ENCODE measurements around the gene RDH13. TPM values are rescaled to one million over a fixed set of nuclear protein-coding genes. Genes with fewer than 3 reads are reported as not detected.
A peak's percentile ranks its signal among the peaks of the same experiment; 100 is the strongest.
"Not testable (repeated sequence)": the region's sequence is repeated elsewhere in the genome, so short reads cannot be mapped to it uniquely, and the experiment has no call there.

The RDH13 gene, protein sequence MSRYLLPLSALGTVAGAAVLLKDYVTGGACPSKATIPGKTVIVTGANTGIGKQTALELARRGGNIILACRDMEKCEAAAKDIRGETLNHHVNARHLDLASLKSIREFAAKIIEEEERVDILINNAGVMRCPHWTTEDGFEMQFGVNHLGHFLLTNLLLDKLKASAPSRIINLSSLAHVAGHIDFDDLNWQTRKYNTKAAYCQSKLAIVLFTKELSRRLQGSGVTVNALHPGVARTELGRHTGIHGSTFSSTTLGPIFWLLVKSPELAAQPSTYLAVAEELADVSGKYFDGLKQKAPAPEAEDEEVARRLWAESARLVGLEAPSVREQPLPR
- 2.8 and 5.3 TPM in 2 replicates for total RNA-seq (2014; rRNA removed; shearing (Covaris generic))

- peak; percentile 86 for DNase-seq (ENCODE audit: low read depth)
Observed at GRCh38 chr19:55062735-55063491, at the start of gene RDH13. RDH13 (minus strand) TSS chr19:55063148; CDS start chr19:55063032, 116 bp downstream.

- no peak for DNase-seq (ENCODE audit: low read depth)
Observed at GRCh38 chr19:55112246-55112776, 49.4 kb upstream of the RDH13 start.

DNA sequence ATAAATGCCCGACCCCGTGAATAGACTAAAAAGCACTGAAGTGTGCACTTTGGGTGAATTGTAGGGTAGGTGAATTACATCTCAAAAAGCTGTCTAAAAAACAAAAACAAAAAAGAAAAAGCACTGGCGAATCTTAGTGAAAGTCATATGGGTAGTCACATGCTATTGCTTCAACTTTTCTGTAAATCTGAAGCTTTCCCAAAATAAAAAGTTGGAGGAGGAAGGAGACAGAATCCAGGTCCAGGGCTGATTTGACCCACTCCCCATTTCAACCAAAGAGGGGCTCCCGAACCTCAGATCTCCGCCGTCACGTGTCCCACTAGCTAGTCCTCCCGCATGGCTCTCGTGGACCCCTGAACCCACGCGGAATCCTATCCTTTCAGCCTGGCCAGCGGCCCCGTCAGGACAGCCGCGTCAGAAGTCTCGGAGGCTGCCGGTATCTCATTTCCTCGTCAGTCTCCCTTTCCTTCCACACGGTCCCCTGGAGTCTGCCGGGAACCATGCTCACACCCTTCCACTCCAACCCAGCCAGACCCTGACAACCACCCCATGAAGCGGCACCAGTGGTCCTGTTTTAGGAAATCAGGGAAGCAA, 48.4 kb upstream of the RDH13 start:
- no peak for DNase-seq (ENCODE audit: low read depth)

GRCh38 chr19:55109527-55110291, 46.8 kb upstream of the RDH13 start:
- no peak for DNase-seq (ENCODE audit: low read depth)

DNA sequence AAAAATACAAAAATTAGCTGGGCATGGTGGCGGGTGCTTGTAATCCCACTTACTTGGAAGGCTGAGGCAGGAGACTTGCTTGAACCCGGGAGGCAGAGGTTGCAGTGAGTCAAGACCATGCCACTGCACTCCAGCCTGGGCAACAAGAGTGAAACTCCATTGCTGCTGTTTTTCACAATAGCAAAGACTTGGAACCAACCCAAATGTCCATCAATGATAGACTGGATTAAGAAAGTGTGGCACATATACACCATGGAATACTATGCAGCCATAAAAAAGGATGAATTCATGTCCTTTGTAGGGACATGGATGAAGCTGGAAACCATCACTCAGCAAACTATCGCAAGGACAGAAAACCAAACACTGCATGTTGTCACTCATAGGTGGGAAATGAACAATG, 44.3 kb upstream of the RDH13 start:
- not testable (repeated sequence) for DNase-seq (ENCODE audit: low read depth)

GRCh38 chr19:55106591-55106990, 43.6 kb upstream of the RDH13 start:
- DNase-seq (ENCODE audit: low read depth) = no peak

GRCh38 chr19:55105237-55105636, 42.3 kb upstream of the RDH13 start:
- no peak for DNase-seq (ENCODE audit: low read depth)

DNA sequence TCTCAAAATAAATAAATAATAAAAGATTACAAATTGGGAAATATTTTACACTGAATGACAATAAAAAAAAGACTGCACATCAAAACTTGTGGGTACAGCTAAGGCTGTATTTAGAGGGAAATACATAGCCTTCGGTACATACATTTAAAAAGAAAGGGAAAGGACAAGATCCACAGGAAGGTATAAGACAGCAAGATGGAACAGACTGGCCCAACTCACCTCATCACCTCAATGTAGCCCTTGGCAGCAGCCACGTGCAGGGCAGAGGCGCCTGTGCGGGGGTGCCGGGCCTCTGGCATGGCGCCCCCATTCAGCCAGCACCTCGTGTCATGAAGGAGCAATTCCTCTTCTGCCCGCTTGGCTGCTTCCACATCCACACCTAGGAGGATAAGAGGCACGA, 40.2 kb upstream of the RDH13 start:
- no peak for DNase-seq (ENCODE audit: low read depth)

GRCh38 chr19:55101261-55101660, 38.3 kb upstream of the RDH13 start:
- DNase-seq (ENCODE audit: low read depth) = no peak

DNA sequence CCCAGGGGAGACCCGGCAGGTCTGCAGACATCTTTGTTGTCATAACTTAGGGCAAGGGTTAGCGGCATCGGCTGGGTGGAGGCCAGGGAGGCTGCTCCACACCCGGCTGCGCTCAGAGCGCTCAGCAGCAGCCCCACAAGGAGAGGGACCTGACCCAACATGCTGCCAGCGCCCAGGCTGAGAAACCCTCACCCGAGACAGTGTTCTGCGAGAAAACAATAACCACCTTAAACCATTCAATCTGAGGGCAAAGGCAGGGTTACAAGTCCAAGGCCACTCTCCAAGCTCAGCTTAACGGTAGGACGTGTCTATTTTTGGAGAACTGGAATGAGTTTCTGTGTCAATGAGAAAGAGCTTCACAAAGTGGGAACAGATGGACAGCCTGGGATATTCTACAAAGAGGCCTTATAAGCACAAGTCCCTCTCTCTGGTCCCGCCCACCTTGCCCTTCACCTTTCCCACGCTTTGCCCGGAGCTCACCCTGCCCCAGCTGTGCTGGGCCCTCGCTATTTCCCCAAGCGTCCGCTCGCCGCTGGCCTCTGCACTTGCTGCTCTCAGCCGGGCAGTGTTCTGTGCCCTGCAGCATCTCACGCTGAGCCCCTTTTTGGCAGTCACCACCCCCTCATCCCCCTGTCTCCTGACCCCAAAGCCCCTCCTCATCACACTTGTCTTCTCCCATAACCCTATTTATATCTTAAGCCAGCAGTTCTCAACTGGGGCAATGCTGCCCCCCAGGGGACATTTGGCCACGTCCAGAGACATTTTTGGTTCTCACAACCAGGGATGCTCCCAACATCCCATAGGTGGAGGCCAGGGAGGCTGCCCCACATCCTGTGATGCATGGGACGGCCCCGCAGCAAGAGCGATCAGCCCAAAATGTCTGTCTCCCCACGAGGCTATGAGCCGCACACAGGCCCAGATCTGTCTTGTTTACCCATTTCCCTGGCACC, 36.9 kb upstream of the RDH13 start:
- no peak for DNase-seq (ENCODE audit: low read depth)

- DNase-seq (ENCODE audit: low read depth) = no peak
Observed at GRCh38 chr19:55098716-55099556, 36.0 kb upstream of the RDH13 start.

- DNase-seq (ENCODE audit: low read depth) = no peak
Observed at GRCh38 chr19:55097864-55098715, 35.1 kb upstream of the RDH13 start.

- no peak for DNase-seq (ENCODE audit: low read depth)
Observed at GRCh38 chr19:55096061-55096701, 33.2 kb upstream of the RDH13 start.

DNA sequence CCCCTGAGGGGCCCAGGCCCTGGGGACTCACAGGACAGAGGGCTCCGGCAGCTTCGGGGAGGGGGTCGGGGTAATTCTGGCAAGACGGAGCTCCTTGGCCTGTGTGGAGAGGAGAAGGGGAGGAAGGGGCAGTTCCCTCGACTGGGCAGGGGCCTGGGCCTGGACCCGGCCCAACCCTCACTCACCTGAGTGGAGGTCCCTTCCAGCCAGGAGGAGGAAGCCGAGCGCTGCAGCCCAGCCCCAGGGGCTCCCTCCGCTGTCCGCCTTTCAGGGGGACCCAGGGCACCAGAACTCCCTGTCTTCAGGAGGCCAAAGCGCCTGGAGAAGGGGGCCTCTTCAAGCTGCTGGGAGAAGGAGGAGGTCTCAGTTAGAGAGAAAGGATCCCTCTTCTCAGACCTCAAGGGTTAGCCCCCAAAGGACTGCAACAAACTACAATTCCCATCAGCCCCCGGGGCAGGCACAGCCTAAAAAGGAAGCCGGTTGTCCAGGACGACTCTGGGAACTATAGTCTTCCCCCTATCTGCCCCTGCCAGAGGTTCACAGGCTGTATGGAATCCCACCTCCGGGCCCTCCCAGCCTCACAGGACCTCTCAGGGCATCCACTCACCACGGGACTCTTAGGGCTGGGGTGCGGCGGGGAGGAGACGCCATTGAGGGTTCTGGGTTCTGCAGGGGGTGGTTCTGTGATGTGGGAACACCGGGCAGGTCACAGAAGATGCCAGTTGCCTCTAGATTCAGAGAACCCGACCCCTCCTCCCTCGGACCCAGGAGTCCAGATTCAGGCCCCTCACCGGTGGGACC, 32.5 kb upstream of the RDH13 start:
- no peak for DNase-seq (ENCODE audit: low read depth)

DNA sequence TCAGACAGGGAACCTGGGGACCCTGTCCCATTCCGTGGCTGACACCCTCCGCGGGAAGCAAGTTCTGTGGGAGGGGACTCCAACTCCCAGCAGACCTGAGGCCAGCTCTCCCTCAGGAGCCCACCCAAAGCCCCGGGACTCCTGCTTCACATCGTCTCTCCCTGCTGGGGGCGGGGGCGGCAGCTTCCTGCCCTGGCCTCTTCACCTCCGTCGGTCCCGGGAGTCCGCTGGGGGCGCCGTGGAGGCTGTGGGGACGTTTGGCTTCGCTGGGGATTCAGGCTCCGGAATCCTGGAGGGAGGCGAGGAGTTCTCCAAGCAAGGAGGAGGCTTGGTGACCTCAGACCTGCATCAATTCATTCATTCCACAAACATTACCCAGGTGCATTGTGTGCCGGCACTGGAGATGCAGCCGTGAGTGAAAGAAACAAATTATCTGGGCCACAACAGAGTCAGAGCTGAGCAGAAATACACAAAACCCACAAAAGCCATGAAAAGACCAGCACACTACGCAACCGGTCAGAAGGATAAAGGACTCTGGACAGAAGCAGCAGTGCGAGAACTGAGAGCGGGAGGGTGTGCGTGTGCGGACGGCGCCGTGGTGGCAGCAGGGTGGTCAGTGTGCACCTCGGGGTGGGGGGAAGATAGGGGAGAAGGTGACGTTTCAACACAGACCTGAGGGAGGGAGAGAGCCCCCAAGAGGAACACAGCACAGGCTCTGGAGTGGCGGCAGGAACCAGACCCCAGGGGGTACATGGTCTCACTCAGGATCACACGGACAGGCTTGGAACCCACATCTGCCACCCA, 31.7 kb upstream of the RDH13 start:
- no peak for DNase-seq (ENCODE audit: low read depth)

Measured in M059J (cell line).